Left renal pelvis (tissue), 4 donors: Measurements from ENCODE around the gene GABRB1. TPM values are rescaled to one million over a fixed set of nuclear protein-coding genes. Genes with fewer than 3 reads are reported as not detected.
"Not testable (repeated sequence)": the region's sequence is repeated elsewhere in the genome, so short reads cannot be mapped to it uniquely, and the experiment has no call there.

Source experiments
- DNase-seq, 4 donors: peaks; one replicate each; pipeline ENCODE4 v3.0.0-alpha.2; 2013; ENCODE audit warnings: low read depth in 4 of 4, low spot score in 3 of 4
- polyA plus RNA-seq, 4 donors: library from polyadenylated mRNA; unstranded; fragments of 120-200 nt; gene quantifications; one replicate each; pipeline ENCODE4 v1.2.1, GENCODE V29; 2013; ENCODE audit not compliant: insufficient read length in 4 of 4

The GABRB1 gene
- polyA plus RNA-seq, 4 donors, result 0.50 to 1.0 (median 0.83) TPM; not detected in 1

DNA sequence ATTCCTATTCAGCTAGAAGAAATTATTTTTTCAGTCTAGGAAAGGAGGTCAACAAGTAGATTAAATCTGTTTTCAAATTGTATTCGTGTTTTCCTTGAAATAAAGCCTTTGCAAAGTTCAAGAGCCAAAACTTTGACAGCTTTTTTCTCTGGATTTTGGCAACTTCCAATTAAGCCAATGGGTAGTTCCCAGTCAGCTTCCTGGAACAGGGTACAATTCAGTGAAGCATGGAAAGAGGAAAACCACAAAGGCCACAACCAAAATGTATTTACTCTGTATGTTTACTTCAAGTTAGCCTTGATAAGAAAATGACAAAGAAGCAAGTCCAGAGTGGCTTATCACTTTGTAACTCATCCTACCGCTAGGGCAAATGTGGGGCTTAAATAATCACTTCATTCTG, 243.5 kb downstream of the GABRB1 start:
- DNase-seq, result no peak

DNA sequence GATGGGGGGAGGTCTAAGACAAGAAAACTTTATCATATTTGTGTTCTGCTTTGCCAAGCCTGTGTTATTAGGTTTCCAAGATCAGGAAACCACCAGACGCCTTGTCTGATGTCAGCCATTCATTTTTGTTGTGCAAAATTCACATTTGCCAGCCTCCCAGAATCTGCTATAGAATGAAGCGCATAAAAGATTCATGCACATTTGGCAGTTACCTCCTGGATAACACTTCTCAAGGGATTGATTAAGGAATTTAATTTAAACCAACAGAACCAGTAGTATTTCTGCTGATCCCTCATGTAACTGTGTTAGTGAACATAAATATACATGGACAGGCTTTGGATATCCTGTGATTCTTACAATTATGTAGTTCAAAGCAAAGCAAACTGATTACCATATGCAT, 244.2 kb downstream of the GABRB1 start:
- DNase-seq, result no peak

DNA sequence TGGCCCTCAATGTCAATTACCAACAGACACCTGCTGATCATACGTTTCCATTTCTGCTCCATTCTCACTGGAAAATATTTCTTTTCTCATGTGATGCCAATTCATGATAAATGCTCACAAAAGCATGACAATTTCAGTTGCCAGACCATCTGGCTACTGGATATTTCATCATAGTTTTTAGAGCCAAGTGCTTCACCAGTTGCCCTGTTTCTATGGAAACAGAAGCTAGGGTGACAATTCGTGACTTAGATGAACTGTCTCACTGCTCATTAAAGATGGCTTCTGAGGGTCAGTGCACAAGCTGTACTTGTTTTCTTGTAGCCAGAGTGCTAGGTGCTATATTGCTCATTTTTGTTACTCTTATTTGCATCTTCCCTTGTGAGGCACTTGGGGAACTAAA, 247.3 kb downstream of the GABRB1 start:
- DNase-seq, result no peak

DNA sequence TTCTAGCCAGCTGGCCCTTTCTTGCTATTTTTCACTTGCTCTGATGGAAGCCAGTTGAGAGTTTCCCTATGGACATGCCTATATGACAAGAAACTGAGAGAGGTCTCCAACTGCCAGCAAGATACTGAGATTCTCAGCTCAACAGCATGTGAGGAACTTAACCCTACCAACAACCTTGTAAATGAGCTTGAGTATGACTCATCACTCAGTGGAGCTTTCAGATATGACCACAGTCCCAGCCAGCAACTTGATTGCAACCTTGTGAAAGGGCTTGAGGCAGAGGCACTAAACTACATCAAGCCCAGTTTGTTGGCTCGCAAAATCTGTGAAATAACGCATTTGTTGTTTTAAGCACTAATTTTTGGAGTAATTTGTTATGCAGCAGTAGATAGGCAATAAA, 256.4 kb downstream of the GABRB1 start:
- DNase-seq, result no peak

DNA sequence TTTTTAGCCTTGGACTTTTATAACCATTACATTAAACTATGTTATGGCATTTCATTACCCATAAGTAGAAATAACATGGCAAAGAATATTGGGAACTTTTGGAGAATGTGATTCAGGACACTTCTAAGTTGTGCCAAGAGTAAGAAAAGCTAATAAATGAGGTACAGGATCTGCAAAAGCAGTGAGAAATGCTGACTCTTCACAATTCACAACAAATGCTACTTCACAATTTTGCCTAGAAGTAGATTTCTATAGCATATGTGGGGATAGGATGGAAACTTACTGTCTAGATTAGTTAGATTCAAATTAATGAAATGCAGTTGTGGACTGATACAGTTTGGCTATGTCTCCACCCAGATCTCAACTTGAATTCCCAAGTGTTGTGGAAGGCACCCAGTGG, 258.4 kb downstream of the GABRB1 start:
- DNase-seq, result no peak

DNA sequence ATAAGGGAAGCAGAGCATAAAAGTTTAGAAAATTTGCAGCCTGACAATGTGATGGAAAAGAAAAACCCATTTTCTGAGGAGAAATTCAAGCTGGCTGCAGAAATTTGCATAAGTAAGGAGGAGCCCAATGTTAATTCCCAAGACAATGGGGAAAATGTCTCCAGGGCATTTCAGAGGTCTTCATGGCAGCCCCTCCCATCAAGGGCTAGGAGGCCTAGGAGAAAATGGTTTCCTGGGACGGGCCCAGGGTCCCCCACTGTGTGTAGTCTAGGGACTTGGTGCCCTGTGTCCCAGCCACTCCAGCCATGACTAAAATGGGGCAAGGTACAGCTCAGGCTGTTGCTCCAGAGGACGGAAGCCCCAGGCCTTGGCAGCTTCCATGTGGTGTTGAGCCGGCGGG, 259.5 kb downstream of the GABRB1 start:
- not testable (repeated sequence) for DNase-seq

DNA sequence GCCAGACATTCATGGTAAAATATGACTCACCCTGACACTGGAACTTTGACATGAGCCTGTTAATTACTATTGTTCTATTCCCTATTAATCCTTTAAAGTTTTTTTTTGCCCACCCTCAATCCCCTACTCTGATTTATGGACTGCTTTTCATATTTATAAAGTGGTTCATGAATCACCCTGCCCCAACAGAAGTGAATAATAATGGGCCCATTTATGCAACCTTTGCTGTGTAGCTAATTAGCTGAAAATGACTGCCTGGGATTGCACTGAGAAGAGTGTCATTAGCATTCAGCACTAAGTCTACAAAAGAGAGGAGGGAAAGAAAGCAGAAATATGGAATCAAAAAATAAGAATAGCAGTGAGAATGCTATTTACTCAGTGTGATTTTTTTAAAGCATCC, 277.8 kb downstream of the GABRB1 start:
- no peak for DNase-seq

DNA sequence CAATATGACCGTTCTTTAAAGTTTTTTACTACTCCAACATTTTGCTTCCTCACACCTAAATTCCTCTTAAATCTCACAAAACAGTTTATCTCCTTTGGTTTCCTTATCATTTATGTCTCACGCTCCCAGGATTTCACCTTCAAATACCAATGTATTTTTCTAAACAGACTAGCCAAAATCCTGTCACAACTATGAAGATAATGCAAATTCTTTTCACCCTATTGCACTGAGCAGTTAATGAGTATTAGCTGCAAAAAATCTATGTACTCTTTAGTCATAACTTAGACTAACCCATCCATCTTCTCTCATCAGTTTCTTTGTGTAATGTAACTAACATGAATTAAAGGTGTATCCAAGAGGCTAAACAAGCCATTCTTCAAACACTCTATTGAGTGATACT, 280.8 kb downstream of the GABRB1 start:
- DNase-seq, result no peak

DNA sequence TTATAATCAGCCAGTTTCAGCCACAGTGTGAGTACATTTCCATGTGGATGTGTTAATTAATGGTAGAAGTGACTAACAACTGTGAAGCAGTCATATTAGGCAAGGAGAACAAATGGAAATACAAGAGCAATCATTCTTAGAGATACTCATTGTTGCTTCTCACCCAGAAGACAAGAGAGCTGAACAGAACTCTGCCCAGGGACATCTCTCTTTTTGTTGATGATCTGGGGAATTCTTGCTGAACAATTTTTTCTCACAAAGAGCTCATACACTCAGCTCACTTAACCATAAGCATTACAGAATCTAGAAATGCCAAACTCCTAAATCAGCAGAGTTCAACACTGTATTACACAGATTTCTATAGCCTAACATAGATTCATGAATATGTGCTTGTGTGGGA, 282.0 kb downstream of the GABRB1 start:
- no peak for DNase-seq

DNA sequence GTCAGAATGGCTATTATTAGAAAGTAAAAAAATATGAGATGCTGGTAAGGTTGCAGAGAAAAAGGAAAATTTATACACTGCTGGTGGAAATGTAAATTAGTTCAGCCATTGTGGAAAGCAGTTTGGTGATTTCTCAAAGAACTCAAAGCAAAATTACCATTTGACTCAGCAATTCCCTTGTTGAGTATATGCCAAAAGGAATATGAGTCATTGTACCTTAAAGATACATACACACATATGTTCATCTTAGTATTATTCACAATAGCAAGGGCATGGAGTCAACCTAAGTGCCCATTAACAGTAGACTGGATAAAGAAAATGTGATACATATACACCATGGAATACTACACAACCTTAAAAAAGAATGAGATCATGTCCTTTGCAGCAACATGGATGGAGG, 284.0 kb downstream of the GABRB1 start:
- DNase-seq, result no peak

DNA sequence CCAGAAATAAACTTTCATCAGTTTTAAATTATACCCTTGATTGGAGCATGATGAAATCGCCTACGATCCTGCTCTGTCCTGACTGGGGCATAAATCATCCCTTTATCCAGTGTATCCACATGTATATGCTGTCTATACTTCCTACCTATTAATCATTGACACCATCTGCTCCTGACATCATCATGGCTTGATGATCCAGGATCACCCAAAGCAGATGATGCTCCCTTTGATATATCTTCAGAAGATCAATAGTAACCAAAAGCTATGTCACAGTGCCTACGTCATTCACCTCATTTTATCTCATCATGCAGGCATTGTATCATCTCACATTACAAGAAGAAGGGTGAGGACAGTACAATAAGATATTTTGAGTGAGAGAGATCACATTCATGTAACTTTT, 294.7 kb downstream of the GABRB1 start:
- DNase-seq, result no peak

DNA sequence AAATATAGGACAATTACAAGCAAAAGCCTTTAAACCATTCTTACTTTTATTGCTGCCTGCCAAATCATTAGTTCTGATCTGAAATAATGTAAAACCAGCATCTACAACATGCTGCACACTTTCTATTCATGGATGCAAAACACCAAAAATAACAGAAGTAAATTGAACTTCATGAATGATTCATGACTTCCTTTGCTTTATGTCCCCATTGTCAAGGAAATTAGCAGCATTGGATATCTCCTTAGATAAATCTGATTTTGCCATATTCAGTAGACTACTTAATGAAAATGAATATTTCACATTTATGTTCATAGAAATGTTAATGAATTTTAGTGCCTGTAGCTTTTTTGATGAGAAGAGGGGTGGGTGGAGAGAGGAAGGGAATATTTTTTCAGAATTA, 299.5 kb downstream of the GABRB1 start:
- DNase-seq, result no peak

DNA sequence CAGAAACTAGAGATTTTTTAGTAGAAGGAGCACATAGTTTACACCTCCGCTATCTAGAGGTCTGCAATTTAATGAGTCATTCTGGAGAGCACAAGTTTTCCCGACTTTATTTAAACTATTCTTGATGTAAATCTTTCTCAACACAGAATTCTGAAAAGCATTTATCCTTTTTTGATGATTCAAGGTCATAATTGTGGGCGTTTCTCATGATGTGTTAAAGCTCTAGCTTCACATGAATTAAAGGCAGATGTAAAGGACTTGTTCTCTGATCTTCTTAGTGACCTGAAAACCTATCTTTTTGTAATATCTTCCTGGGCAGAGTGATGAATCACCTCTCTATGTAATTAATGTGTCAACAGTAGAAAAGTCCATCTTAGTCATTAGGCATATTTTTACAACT, 303.3 kb downstream of the GABRB1 start:
- DNase-seq, result no peak

DNA sequence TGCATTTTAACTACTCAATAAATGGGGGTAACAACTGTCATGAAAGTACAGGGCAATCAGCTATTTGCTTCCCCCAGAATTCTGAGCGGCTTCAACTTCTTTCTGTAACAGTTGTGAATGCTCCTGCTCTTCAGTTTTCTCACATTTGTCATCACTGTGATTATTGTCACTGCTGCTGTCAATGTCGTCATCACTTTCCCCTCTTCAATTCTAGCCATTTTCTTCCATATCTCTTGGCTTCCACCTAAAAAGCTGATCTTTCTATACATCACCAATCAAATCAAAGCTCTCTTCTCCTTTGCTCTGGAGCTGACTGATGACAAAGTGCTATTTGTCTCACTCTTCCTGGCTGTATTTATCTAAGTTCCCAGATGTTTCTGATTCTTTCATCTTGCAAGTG, 306.5 kb downstream of the GABRB1 start:
- no peak for DNase-seq

DNA sequence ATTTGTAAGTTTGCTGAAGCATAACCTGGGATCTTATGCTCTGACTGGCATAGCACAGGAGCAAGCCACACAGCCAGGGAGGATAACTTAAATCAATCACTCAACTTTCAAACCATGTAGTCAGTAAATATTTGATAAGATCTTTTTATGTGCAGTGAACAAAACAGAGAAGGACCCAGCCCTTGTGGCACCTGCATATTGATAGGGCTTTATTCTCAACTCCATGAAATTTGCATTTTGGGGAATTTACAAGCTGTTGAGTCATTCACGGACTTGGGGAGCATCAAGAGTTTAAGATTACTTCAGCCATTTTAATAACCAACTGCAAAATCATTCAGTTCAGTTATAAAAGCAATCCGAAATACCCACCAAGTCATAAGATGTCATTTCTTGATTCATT, 309.5 kb downstream of the GABRB1 start:
- no peak for DNase-seq

DNA sequence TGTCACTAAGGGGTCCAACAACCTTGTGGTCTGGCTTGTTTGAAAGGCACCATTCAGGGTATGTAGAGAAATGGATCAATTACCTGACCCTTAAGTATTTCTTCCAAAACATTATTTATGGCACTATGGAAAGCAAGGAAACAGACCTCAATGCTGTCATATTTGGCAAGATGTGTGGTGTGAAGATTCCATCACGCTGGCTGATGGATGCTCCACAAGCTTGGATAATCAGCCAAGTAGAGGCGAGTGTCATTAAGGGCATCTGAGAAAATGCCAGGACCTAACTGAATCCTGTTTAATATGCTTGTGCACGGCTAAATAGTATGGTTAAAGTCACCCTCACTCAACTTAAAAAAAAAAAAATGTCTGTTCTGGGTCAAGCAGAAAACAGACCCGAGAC, 311.4 kb downstream of the GABRB1 start:
- DNase-seq, result no peak

DNA sequence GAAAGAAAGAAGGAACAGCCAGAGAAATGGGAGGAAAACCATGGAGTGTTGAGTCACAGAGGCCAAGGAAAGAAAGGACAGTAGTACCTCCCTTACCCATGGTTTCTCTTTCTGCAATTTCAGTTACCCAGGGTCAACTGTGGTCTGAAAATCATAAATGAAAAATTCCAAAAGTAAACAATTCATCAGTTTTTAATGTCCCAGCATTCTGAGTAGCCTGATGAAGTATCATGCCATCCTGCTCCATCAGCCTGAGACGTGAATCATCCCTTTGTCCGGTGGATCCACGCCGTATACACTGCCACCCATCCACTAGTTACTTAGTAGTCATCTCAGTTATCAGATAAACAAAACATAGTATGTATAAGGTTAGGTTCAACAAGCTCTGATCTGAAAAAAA, 318.0 kb downstream of the GABRB1 start:
- DNase-seq, result no peak

DNA sequence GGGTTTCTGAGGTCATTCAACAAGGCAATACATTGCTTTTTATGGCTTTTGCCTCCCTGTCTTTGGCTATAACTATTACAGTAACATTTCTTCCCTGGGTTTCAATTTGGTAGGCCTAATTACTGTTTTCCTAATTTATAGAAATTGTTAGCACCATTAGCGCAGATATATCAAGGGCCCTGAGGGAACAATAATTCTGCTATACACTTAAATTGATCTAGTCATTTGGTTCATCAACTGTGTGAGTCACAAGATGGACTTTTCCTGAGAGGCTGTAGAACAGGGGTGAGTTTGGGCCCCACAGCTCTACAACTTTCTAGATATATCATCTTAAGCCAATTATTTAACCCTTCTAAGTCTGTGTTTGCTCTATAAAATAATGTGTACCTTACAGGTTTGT, 324.2 kb downstream of the GABRB1 start:
- DNase-seq, result no peak

DNA sequence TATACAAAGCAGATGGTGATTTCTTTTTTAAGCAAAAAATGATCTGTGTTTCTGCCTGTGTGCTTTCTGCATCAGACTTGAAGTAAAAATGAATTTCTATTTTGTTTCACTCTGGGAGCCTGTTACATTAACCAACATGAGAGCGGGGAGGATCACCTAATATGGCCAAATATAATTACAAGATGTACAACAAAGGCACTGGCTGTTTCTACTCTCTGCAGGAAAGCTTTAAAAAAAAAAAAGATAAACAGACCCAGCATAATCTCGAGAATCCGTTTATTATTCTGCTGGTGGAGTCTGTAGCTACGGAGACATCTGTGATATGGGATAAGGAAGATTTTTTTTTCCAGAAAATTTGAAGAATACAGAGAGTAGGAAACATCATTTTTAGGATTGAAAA, 328.5 kb downstream of the GABRB1 start:
- DNase-seq, result no peak

DNA sequence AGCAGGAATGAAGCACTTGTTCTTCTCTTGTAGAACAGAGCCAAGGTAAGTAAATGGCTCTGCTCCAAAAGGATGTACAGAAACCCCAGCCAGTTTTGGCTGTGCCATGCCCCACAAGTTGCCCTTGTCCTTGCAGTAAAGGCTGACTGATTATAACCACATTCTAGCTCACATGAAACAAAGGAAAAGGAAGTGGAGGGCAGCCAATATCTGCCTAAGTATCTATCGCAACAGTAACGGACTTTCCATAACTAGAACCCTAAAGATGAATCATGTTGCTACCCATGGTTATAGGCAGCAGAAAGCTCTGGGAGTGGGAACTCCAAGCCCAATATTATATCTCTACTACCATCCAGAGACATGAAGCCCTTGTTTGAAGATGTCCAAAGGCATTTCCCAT, 336.4 kb downstream of the GABRB1 start:
- DNase-seq, result no peak

DNA sequence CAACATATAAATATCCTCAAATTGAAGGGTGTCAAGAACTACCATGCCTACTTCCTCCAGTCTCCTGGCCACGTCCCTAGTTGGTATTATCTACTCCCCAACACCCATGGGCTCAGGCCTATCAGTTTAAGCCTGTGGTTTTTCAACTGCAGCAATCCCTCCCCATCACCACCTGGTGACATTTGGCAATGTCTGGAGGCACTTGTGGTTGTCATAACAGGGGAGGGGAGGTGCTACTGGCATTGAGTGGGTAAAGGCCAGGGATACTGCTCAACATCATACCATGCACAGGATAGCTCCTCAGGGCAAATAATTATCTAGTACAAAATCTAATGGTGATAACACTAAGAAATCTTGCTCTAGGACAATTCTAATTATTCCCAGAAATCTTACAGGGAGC, 336.8 kb downstream of the GABRB1 start:
- no peak for DNase-seq

DNA sequence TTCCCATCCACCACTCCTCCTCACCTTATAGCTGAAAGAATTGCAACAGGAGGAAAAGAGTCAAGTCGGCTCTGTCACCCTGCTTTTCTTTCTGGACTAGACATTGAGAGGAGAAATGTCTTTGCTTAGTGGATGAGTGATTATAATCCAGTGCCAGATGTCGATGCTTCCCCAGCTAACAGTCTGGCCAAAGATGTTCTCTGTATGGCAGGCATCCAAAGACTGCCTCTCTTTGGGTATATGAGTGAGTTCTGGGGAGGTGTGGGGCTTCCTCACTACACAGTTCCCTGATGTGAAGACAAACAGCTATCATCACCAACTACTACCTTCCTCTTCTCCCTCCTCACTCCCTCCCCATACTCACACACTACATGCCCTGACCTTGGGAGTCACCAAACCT, 341.2 kb downstream of the GABRB1 start:
- no peak for DNase-seq

DNA sequence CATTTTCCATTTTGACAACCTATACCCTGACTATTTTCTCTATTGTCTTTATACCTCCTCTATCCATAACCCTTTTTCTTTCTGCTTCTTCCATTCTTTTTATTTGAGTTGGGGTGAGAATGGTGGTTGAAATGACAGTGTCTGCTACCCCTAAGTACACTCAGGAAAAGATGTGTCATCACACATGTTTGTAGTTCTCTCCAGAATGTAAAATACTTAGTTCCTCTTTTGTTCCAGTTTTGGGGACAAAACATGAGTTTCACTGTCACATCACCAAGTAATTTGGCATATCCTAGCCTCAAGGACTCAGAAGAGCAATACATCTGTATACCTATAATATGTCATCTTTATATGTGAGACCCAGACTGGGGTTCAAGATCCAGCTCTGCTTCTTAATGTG, 341.8 kb downstream of the GABRB1 start:
- DNase-seq, result no peak

DNA sequence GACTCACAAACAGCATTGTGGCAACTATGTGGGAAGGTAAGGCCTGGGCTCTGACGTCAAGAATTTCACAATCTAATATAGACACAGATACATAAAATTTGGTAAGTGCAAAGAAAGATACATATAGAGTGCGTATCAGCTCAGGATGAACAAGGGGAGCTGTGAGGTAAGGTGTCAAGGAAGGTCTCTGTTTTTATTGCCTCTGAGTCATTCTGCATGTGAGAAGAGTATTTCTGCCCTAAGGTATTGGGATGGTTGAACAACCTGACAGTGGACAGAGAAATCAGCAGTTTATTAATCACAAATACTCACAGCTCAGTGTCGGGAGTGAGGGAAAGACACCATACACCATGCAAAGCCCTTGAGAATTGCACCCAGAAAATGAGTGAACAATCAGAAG, 342.3 kb downstream of the GABRB1 start:
- DNase-seq, result no peak
